DOHH2 (cell line): ENCODE results near the gene PTPRQ.

Experiments
- EZH2phosphoT487 ChIP-seq: fragments of 200-600 bp; sonication (generic); IDR thresholded peaks from 2 replicates; pipeline ENCODE4 v1.6.1; 2017; ENCODE audit warnings: borderline replicate concordance, mild to moderate bottlenecking, antibody characterized with exemption, low read length, moderate library complexity, mixed read lengths
- TF ChIP-seq, protein P1 (sequence below): fragments of 200-600 bp; sonication (generic); IDR thresholded peaks from one replicate; pipeline ENCODE4 v1.5.1; 2014; ENCODE audit warnings: antibody characterized with exemption, mild to moderate bottlenecking, low read depth, low read length; ENCODE audit not compliant: poor library complexity, severe bottlenecking

DNA sequence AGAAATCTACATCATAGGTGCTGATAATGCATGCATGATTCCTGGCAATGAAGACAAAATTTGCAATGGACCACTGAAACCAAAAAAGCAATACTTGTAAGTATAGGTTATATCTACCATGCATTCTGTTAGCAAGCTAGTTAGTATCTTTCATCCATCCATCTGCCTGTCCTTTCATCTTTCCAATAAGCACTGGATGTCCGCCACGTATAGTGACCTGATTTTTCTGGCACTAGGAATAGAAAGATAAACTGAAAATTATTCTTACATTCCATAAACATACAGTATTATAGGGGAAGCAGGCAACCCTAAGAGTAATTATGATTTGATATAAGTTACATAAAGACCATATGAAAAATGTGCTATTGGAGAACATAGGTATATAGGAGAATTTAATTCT lies 176.2 kb downstream of the PTPRQ start:
- TF ChIP-seq, protein P1, sequence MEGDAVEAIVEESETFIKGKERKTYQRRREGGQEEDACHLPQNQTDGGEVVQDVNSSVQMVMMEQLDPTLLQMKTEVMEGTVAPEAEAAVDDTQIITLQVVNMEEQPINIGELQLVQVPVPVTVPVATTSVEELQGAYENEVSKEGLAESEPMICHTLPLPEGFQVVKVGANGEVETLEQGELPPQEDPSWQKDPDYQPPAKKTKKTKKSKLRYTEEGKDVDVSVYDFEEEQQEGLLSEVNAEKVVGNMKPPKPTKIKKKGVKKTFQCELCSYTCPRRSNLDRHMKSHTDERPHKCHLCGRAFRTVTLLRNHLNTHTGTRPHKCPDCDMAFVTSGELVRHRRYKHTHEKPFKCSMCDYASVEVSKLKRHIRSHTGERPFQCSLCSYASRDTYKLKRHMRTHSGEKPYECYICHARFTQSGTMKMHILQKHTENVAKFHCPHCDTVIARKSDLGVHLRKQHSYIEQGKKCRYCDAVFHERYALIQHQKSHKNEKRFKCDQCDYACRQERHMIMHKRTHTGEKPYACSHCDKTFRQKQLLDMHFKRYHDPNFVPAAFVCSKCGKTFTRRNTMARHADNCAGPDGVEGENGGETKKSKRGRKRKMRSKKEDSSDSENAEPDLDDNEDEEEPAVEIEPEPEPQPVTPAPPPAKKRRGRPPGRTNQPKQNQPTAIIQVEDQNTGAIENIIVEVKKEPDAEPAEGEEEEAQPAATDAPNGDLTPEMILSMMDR: no peak
- TF ChIP-seq EZH2phosphoT487: no peak
